Measurements from ENCODE around the gene RAB33A. TPM values are rescaled to one million over a fixed set of nuclear protein-coding genes. Genes with fewer than 3 reads are reported as not detected.

The RAB33A gene
- total RNA-seq, 1 experiment from 2014 or later = not detected

- POLR2A ChIA-PET = no interaction called here
- intact Hi-C loops (cut with micrococcal nuclease) = no loop called here
- Mint-ChIP-seq H3K4me3 (ENCODE audit: unreplicated experiment) (no peak overlapping the region), H3K27me3 (ENCODE audit: insufficient read depth, unreplicated experiment) (peaks cover 34% of the 10 kb centered on the region), H3K27ac (ENCODE audit: low read depth, unreplicated experiment) (no peak overlapping the region), H3K4me1 (ENCODE audit: insufficient read depth, unreplicated experiment) (no peaks in the 10 kb centered on the region), H3K9me3 (ENCODE audit: unreplicated experiment) (no peaks in the 10 kb centered on the region), H3K36me3 (ENCODE audit: insufficient read depth, unreplicated experiment) (peaks cover 36% of the 10 kb centered on the region)
- TF ChIP-seq CTCF (IDR thresholded peaks at IDR 0.05; ENCODE audit: unreplicated experiment) = no peak
- no TSS peak for BruUV-seq (replicated peaks)
- DNase-seq (ENCODE audit: unreplicated experiment) = no peak
- CTCF ChIA-PET = no interaction called here
Observed at GRCh38 chrX:130212371-130212770, 40.6 kb downstream of the RAB33A start.

DNA sequence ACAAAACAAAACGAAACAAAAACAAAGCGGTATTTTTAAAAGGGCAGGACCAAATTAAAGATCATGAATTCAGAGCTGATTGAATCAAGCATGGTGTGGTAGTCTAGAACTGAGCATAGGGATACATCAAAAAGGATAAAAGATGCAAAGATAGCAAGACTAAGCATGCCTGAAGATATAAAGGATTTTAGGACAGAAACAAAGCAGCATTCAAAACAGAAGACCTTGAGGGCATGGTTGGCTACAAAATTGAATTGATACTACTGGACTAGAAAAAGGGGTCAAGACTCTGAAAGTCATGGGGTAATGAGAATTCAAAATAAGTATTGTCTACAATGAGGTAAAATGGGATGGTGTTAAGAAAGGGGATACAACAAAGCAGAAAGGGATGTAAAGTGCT, 41.6 kb downstream of the RAB33A start:
- Mint-ChIP-seq H3K27ac (ENCODE audit: low read depth, unreplicated experiment) (no peak overlapping the region), H3K4me3 (ENCODE audit: unreplicated experiment) (no peak overlapping the region), H3K36me3 (ENCODE audit: insufficient read depth, unreplicated experiment) (peaks cover 35% of the 10 kb centered on the region), H3K4me1 (ENCODE audit: insufficient read depth, unreplicated experiment) (no peaks in the 10 kb centered on the region), H3K9me3 (ENCODE audit: unreplicated experiment) (no peaks in the 10 kb centered on the region), H3K27me3 (ENCODE audit: insufficient read depth, unreplicated experiment) (peaks cover 34% of the 10 kb centered on the region)
- intact Hi-C loops (cut with micrococcal nuclease) = no loop called here
- no peak for TF ChIP-seq CTCF (IDR thresholded peaks at IDR 0.05; ENCODE audit: unreplicated experiment)
- no peak for DNase-seq (ENCODE audit: unreplicated experiment)
- ChIA-PET POLR2A (no interaction called here), CTCF (no interaction called here)
- no TSS peak for BruUV-seq (replicated peaks)

GRCh38 chrX:130216320-130216719, 44.6 kb downstream of the RAB33A start:
- ChIA-PET POLR2A (no interaction called here), CTCF (interaction anchor here (0.7 kb wide), 1 partner anchor 225 kb away, joined by 3 read pairs; no protein-coding TSS in a partner anchor)
- peaks cover 29% of the 10 kb centered on the region for H3K36me3 Mint-ChIP-seq (ENCODE audit: insufficient read depth, unreplicated experiment)
- no peak overlapping the region for H3K27ac Mint-ChIP-seq (ENCODE audit: low read depth, unreplicated experiment)
- H3K4me1 Mint-ChIP-seq (ENCODE audit: insufficient read depth, unreplicated experiment) = no peaks in the 10 kb centered on the region
- no TSS peak for BruUV-seq (replicated peaks)
- intact Hi-C loops (cut with micrococcal nuclease) = no loop called here
- no peak for TF ChIP-seq CTCF (IDR thresholded peaks at IDR 0.05; ENCODE audit: unreplicated experiment)
- peak; percentile 44 for DNase-seq (ENCODE audit: unreplicated experiment)
- H3K9me3 Mint-ChIP-seq (ENCODE audit: unreplicated experiment) = no peaks in the 10 kb centered on the region
- H3K4me3 Mint-ChIP-seq (ENCODE audit: unreplicated experiment) = no peak overlapping the region
- peaks cover 33% of the 10 kb centered on the region for H3K27me3 Mint-ChIP-seq (ENCODE audit: insufficient read depth, unreplicated experiment)

GRCh38 chrX:130224810-130225209, 53.0 kb downstream of the RAB33A start:
- Mint-ChIP-seq H3K9me3 (ENCODE audit: unreplicated experiment) (no peaks in the 10 kb centered on the region), H3K36me3 (ENCODE audit: insufficient read depth, unreplicated experiment) (peaks cover 45% of the 10 kb centered on the region), H3K27ac (ENCODE audit: low read depth, unreplicated experiment) (no peak overlapping the region), H3K27me3 (ENCODE audit: insufficient read depth, unreplicated experiment) (peaks cover 32% of the 10 kb centered on the region), H3K4me3 (ENCODE audit: unreplicated experiment) (no peak overlapping the region), H3K4me1 (ENCODE audit: insufficient read depth, unreplicated experiment) (no peaks in the 10 kb centered on the region)
- ChIA-PET POLR2A (interaction anchor here (0.6 kb wide), 1 partner anchor 1569 kb away, joined by 3 read pairs; no protein-coding TSS in a partner anchor), CTCF (interaction anchor here (0.6 to 1.4 kb wide), 5 partner anchors 10 to 589 kb away, joined by 3 to 4 read pairs (median 3); no protein-coding TSS in a partner anchor)
- DNase-seq (ENCODE audit: unreplicated experiment) = peak; percentile 28
- intact Hi-C loops (cut with micrococcal nuclease) = no loop called here
- no TSS peak for BruUV-seq (replicated peaks)
- no peak for TF ChIP-seq CTCF (IDR thresholded peaks at IDR 0.05; ENCODE audit: unreplicated experiment)
